ENCODE results near the gene LYZL4.

The LYZL4 gene

GRCh38 chr3:42410370-42411131 lies at the start of gene LYZL4:
LYZL4 (minus strand) TSS chr3:42410610; CDS start chr3:42407251, 3,359 bp downstream.
- in situ Hi-C loops (cut with HindIII; ENCODE audit: low sequenced_read_pairs), result no loop called here

GRCh38 chr3:42459151-42459550 lies 48.7 kb upstream of the LYZL4 start:
- in situ Hi-C loops (cut with HindIII; ENCODE audit: low sequenced_read_pairs), result no loop called here

GRCh38 chr3:42456211-42456610 lies 45.8 kb upstream of the LYZL4 start:
- in situ Hi-C loops (cut with HindIII; ENCODE audit: low sequenced_read_pairs), result no loop called here

- in situ Hi-C loops (cut with HindIII; ENCODE audit: low sequenced_read_pairs), result no loop called here
Measured at GRCh38 chr3:42451546-42452230, 41.3 kb upstream of the LYZL4 start.

- in situ Hi-C loops (cut with HindIII; ENCODE audit: low sequenced_read_pairs), result no loop called here
Measured at GRCh38 chr3:42451116-42451515, 40.7 kb upstream of the LYZL4 start.

GRCh38 chr3:42450567-42450966 lies 40.2 kb upstream of the LYZL4 start:
- in situ Hi-C loops (cut with HindIII; ENCODE audit: low sequenced_read_pairs), result no loop called here

- in situ Hi-C loops (cut with HindIII; ENCODE audit: low sequenced_read_pairs), result no loop called here
Measured at GRCh38 chr3:42447481-42447880, 37.1 kb upstream of the LYZL4 start.

GRCh38 chr3:42446111-42447050 lies 36.0 kb upstream of the LYZL4 start:
- in situ Hi-C loops (cut with HindIII; ENCODE audit: low sequenced_read_pairs), result no loop called here

- in situ Hi-C loops (cut with HindIII; ENCODE audit: low sequenced_read_pairs), result no loop called here
Measured at GRCh38 chr3:42443819-42444436, 33.5 kb upstream of the LYZL4 start.

- in situ Hi-C loops (cut with HindIII; ENCODE audit: low sequenced_read_pairs), result no loop called here
Measured at GRCh38 chr3:42443292-42443691, 32.9 kb upstream of the LYZL4 start.

GRCh38 chr3:42442640-42443039 lies 32.2 kb upstream of the LYZL4 start:
- in situ Hi-C loops (cut with HindIII; ENCODE audit: low sequenced_read_pairs), result no loop called here

- in situ Hi-C loops (cut with HindIII; ENCODE audit: low sequenced_read_pairs), result no loop called here
Measured at GRCh38 chr3:42441791-42442190, 31.4 kb upstream of the LYZL4 start.

- in situ Hi-C loops (cut with HindIII; ENCODE audit: low sequenced_read_pairs), result no loop called here
Measured at GRCh38 chr3:42440924-42441323, 30.5 kb upstream of the LYZL4 start.

- in situ Hi-C loops (cut with HindIII; ENCODE audit: low sequenced_read_pairs), result no loop called here
Measured at GRCh38 chr3:42439261-42440115, 29.1 kb upstream of the LYZL4 start.

- in situ Hi-C loops (cut with HindIII; ENCODE audit: low sequenced_read_pairs), result no loop called here
Measured at GRCh38 chr3:42438758-42439157, 28.3 kb upstream of the LYZL4 start.

- in situ Hi-C loops (cut with HindIII; ENCODE audit: low sequenced_read_pairs), result no loop called here
Measured at GRCh38 chr3:42438193-42438592, 27.8 kb upstream of the LYZL4 start.

GRCh38 chr3:42434777-42435380 lies 24.5 kb upstream of the LYZL4 start:
- in situ Hi-C loops (cut with HindIII; ENCODE audit: low sequenced_read_pairs), result no loop called here

GRCh38 chr3:42432485-42432884 lies 22.1 kb upstream of the LYZL4 start:
- in situ Hi-C loops (cut with HindIII; ENCODE audit: low sequenced_read_pairs), result no loop called here

GRCh38 chr3:42430781-42431532 lies 20.5 kb upstream of the LYZL4 start:
- in situ Hi-C loops (cut with HindIII; ENCODE audit: low sequenced_read_pairs), result no loop called here

Measured in DLD1 (cell line).